GM23248 (cell line): ENCODE measurements around the gene DCAF7. TPM values are rescaled to one million over a fixed set of nuclear protein-coding genes. Genes with fewer than 3 reads are reported as not detected.

Source experiments
- DNase-seq: peaks from one replicate; pipeline ENCODE4 v3.0.0-alpha.2; 2015
- H2AFZ ChIP-seq: fragments of 200-600 bp; sonication (generic); 2 replicates; pipeline ENCODE4 v1.6.1; 2016; ENCODE audit warnings: antibody characterized with exemption
- H3F3A ChIP-seq: fragments of 200-600 bp; sonication (generic); 2 replicates; pipeline ENCODE4 v1.6.1; 2016; ENCODE audit warnings: mild to moderate bottlenecking, antibody characterized with exemption, mixed run types; ENCODE audit not compliant: insufficient read depth
- H3K27ac ChIP-seq: fragments of 200-600 bp; sonication (generic); 2 replicates; pipeline ENCODE4 v1.5.1; 2016; ENCODE audit warnings: mild to moderate bottlenecking
- H3K27me3 ChIP-seq: fragments of 200-600 bp; sonication (generic); replicated peaks from 2 replicates; pipeline ENCODE4 v1.6.1; 2016; ENCODE audit warnings: mild to moderate bottlenecking; ENCODE audit not compliant: insufficient read depth
- H3K36me3 ChIP-seq: fragments of 200-600 bp; sonication (generic); 2 replicates; pipeline ENCODE4 v1.6.1; 2016; ENCODE audit warnings: low read depth, mild to moderate bottlenecking
- H3K4me1 ChIP-seq: fragments of 200-600 bp; sonication (generic); 2 replicates; pipeline ENCODE4 v1.6.1; 2016; ENCODE audit warnings: mild to moderate bottlenecking; ENCODE audit not compliant: insufficient read depth
- H3K4me2 ChIP-seq: fragments of 200-600 bp; sonication (generic); one replicate; pipeline ENCODE4 v1.6.1; 2016; ENCODE audit warnings: mild to moderate bottlenecking; ENCODE audit not compliant: unreplicated experiment
- H3K4me3 ChIP-seq: fragments of 200-600 bp; sonication (generic); 2 replicates; pipeline ENCODE4 v1.5.1; 2016; ENCODE audit warnings: mild to moderate bottlenecking
- H3K79me2 ChIP-seq: fragments of 200-600 bp; sonication (generic); 2 replicates; pipeline ENCODE4 v1.6.1; 2016; ENCODE audit warnings: mild to moderate bottlenecking; ENCODE audit not compliant: insufficient read depth
- H3K9ac ChIP-seq: fragments of 200-600 bp; sonication (generic); 2 replicates; pipeline ENCODE4 v1.6.1; 2016; ENCODE audit warnings: mild to moderate bottlenecking
- H3K9me2 ChIP-seq: fragments of 200-600 bp; sonication (generic); 2 replicates; pipeline ENCODE4 v1.6.1; 2016; ENCODE audit warnings: mixed run types, mild to moderate bottlenecking, moderate library complexity; ENCODE audit not compliant: insufficient read depth
- H3K9me3 ChIP-seq: fragments of 200-600 bp; sonication (generic); one replicate; pipeline ENCODE4 v1.6.1; 2017; ENCODE audit warnings: low read depth
- H4K20me1 ChIP-seq: fragments of 200-600 bp; sonication (generic); 2 replicates; pipeline ENCODE4 v1.6.0; 2016; ENCODE audit not compliant: insufficient read depth
- EZH2 ChIP-seq: fragments of 200-600 bp; sonication (generic); IDR thresholded peaks from 2 replicates; pipeline ENCODE4 v1.6.1; 2018; ENCODE audit warnings: antibody characterized with exemption, mild to moderate bottlenecking; ENCODE audit not compliant: insufficient read depth, poor library complexity, severe bottlenecking
- EZH2phosphoT487 ChIP-seq: fragments of 200-600 bp; sonication (generic); IDR thresholded peaks from 2 replicates; pipeline ENCODE4 v1.6.1; 2018; ENCODE audit warnings: antibody characterized with exemption, moderate library complexity, mild to moderate bottlenecking, low read depth; ENCODE audit not compliant: insufficient read depth
- whole genome bisulfite sequencing, 2 experiments: methylation state at CpG; one replicate each; pipeline ENCODE4 v1.1.6; 2015 to 2017; ENCODE audit warnings: low lambda C conversion rate in 2 of 2, low coverage in 1 of 2; ENCODE audit errors: missing lambda C conversion rate in 2 of 2; 5-methylcytosine and 5-hydroxymethylcytosine counted together
- in situ Hi-C: fragments of 300-500 bp; cut with MboI; formaldehyde crosslinking; loops from 2 replicates; pipeline ENCODE4 v1.15.0; 2020
- polyA plus RNA-seq: library from polyadenylated mRNA; unstranded; fragments of >200 nt; fragmentation: Nextera tagmentation; extraction: Ambion mirVana; gene quantifications from 2 replicates; pipeline ENCODE4 v1.2.1, GENCODE V29; 2016
- small RNA-seq: library from RNA; depleted of rRNA; stranded (forward); fragments of <200 nt; gene quantifications from one replicate; pipeline ENCODE3, GENCODE V24; 2014; ENCODE audit warnings: low read depth, low replicate concordance
- total RNA-seq: library from RNA; depleted of rRNA; stranded (reverse); fragments of >200 nt; shearing (Covaris generic); gene quantifications from 2 replicates; pipeline ENCODE4 v1.2.3, GENCODE V29; 2014; rRNA removed

The DCAF7 gene
- total and polyA plus RNA-seq, 2 experiments from 2014 or later: 21.2 to 38.2 TPM

GRCh38 chr17:63640038-63640437, 89.8 kb downstream of the DCAF7 start:
- Histone ChIP-seq H2AFZ (no peak overlapping the region), H3K9me3 (no peaks in the 10 kb centered on the region), H3K4me2 (no peak overlapping the region), H3K4me1 (no peaks in the 10 kb centered on the region), H3K27me3 (no peaks in the 10 kb centered on the region), H3K9me2 (no peaks in the 10 kb centered on the region), H4K20me1 (no peaks in the 10 kb centered on the region), H3K9ac (no peak overlapping the region), H3F3A (no peaks in the 10 kb centered on the region), H3K36me3 (peaks cover 6% of the 10 kb centered on the region), H3K27ac (no peak overlapping the region), H3K79me2 (no peaks in the 10 kb centered on the region), H3K4me3 (no peak overlapping the region)
- in situ Hi-C loops: no loop called here
- no peak for TF ChIP-seq EZH2phosphoT487
- no peak for TF ChIP-seq EZH2
- DNase-seq: no peak
- 97 to 98% methylated on average over 4 of the region's 4 CpGs for WGBS, 2 experiments

- DNase-seq: no peak
- TF ChIP-seq EZH2 (no peak), EZH2phosphoT487 (no peak)
- 92 to 93% methylated on average over 4 of the region's 4 CpGs for WGBS, 2 experiments
- Histone ChIP-seq H3K79me2 (no peaks in the 10 kb centered on the region), H3K27me3 (no peaks in the 10 kb centered on the region), H3K27ac (no peak overlapping the region), H3K9me3 (no peaks in the 10 kb centered on the region), H3K4me1 (no peaks in the 10 kb centered on the region), H3K9ac (no peak overlapping the region), H4K20me1 (no peaks in the 10 kb centered on the region), H3K36me3 (no peaks in the 10 kb centered on the region; the same call in 1 of the 2 replicates), H2AFZ (no peak overlapping the region), H3K4me2 (no peak overlapping the region), H3K9me2 (no peaks in the 10 kb centered on the region), H3K4me3 (no peak overlapping the region), H3F3A (0 out of 2 replicates have a peak, but pooled peaks cover 8% of the 10 kb centered on the region)
- in situ Hi-C loops: no loop called here
Observed at GRCh38 chr17:63641692-63642448, 91.6 kb downstream of the DCAF7 start.

Small RNAs within 50 kb of the gene (small RNA-seq; reads per million reads assigned to genes)
- not detected for gene RNU6-288P

Other genes with a start within 250 kb of the DCAF7 start
- gene CYB561, start 104.2 kb upstream of the DCAF7 start, total RNA-seq: 10.7 and 15.9 TPM in 2 replicates
- gene CYB561, start 104.2 kb upstream of the DCAF7 start, polyA plus RNA-seq: 18.4 and 19.1 TPM in 2 replicates
- 3.2 and 3.4 TPM in 2 replicates for gene ACE, start 73.4 kb upstream of the DCAF7 start, total RNA-seq
- gene ACE, start 73.4 kb upstream of the DCAF7 start, polyA plus RNA-seq: 1.6 and 2.2 TPM in 2 replicates
- gene KCNH6, start 27.1 kb upstream of the DCAF7 start, total RNA-seq: not detected in 2 replicates
- not detected in 2 replicates for gene KCNH6, start 27.1 kb upstream of the DCAF7 start, polyA plus RNA-seq
- gene TACO1, start 50.4 kb downstream of the DCAF7 start, total RNA-seq: 7.9 and 16.4 TPM in 2 replicates
- 22.3 and 23.8 TPM in 2 replicates for gene TACO1, start 50.4 kb downstream of the DCAF7 start, polyA plus RNA-seq
- gene MAP3K3, start 71.9 kb downstream of the DCAF7 start, total RNA-seq: 36.7 and 49.3 TPM in 2 replicates
- 8.6 and 12.2 TPM in 2 replicates for gene MAP3K3, start 71.9 kb downstream of the DCAF7 start, polyA plus RNA-seq
- gene LIMD2, start 149.6 kb downstream of the DCAF7 start, total RNA-seq: 9.1 and 14.0 TPM in 2 replicates
- gene LIMD2, start 149.6 kb downstream of the DCAF7 start, polyA plus RNA-seq: 13.6 and 15.8 TPM in 2 replicates
- 13.9 and 15.7 TPM in 2 replicates for gene STRADA, start 191.3 kb downstream of the DCAF7 start, total RNA-seq
- 21.6 and 22.3 TPM in 2 replicates for gene STRADA, start 191.3 kb downstream of the DCAF7 start, polyA plus RNA-seq
- 72.2 and 74.2 TPM in 2 replicates for gene CCDC47, start 223.1 kb downstream of the DCAF7 start, total RNA-seq
- gene CCDC47, start 223.1 kb downstream of the DCAF7 start, polyA plus RNA-seq: 60.5 and 61.6 TPM in 2 replicates
- gene DDX42, start 223.7 kb downstream of the DCAF7 start, total RNA-seq: 49.6 and 52.6 TPM in 2 replicates
- gene DDX42, start 223.7 kb downstream of the DCAF7 start, polyA plus RNA-seq: 33.9 and 37.2 TPM in 2 replicates